D721Med (cell line): ENCODE data around the gene ENO1.

ENCODE experiments used
- DNase-seq: peaks from one replicate; pipeline ENCODE4 v3.0.0; 2011; ENCODE audit warnings: low spot score; ENCODE audit not compliant: insufficient read length
- FAIRE-seq: peaks from 2 replicates; lab custom pipeline; 2011; peaks lifted over from hg19 to GRCh38; lab: Jason Lieb, UNC
- TF ChIP-seq, protein P1 (sequence below): IDR thresholded peaks from 2 replicates; pipeline ENCODE4 v1.5.1; 2012; ENCODE audit warnings: mild to moderate bottlenecking, control low read depth; ENCODE audit not compliant: insufficient read depth; ENCODE audit errors: missing control alignments

Gene ENO1

DNA sequence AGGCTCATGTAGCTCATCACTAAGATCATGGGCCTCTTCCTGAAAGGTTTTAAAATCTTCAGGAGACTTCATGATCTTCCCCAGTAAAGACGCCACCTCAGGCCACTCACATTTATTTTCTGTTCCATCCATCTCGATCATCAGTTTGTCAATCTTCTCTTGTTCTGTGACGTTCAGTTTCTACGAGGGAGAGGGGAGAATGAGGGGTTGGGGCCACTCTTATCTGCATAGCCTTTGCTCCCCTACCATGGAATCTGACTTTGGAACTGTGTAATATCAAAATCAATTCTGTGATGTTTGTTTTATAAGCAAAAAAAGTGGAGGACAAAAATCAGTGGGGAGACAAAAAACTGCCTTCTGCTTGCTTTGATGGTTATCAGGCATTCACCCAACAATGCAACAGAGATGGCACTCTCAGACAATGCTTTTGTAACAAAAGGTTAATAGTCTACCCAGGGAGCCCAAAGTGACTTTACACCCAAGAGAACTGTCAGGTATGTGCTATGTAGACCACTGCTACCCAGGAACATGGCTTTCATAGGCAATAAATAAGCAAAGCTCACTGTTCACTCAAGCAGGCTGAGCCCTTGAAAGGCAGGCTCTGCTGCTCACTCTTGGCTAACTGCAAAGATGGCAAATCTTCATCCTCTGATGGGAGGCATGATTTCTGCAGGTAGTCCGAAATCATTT lies 10.5 kb downstream of the ENO1 start:
- DNase-seq (no peak), FAIRE-seq (no peak)
- TF ChIP-seq, protein P1, sequence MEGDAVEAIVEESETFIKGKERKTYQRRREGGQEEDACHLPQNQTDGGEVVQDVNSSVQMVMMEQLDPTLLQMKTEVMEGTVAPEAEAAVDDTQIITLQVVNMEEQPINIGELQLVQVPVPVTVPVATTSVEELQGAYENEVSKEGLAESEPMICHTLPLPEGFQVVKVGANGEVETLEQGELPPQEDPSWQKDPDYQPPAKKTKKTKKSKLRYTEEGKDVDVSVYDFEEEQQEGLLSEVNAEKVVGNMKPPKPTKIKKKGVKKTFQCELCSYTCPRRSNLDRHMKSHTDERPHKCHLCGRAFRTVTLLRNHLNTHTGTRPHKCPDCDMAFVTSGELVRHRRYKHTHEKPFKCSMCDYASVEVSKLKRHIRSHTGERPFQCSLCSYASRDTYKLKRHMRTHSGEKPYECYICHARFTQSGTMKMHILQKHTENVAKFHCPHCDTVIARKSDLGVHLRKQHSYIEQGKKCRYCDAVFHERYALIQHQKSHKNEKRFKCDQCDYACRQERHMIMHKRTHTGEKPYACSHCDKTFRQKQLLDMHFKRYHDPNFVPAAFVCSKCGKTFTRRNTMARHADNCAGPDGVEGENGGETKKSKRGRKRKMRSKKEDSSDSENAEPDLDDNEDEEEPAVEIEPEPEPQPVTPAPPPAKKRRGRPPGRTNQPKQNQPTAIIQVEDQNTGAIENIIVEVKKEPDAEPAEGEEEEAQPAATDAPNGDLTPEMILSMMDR, result no peak

DNA sequence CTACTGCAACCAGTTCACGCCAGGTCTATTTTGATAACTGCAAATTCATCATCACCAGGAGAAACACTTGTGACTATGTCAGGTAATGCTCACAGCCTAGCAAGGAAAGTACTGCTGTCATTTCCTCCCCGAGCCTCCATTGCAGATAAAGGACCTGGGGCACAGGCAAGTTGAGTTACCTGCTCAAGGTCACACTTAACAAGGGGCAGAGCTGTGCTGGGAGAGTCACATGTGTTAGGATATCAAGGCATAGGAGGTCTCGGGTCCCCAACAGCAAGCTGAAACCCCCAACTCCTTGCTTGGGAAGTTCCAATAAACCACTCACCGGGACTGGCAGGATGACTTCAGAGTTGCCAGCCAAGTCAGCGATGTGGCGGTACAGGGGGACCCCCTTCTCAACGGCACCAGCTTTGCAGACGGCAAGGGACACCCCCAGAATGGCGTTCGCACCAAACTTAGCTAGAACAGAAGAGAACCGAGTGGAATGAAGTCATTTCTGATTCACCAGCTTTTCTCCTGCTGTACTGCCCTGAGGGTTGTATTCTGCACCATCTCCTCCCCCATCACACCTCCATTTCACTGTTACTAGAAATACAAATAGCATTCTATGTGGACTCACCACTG lies 11.6 kb downstream of the ENO1 start:
- FAIRE-seq, result no peak
- DNase-seq, result no peak
- TF ChIP-seq, protein P1, result no peak

DNA sequence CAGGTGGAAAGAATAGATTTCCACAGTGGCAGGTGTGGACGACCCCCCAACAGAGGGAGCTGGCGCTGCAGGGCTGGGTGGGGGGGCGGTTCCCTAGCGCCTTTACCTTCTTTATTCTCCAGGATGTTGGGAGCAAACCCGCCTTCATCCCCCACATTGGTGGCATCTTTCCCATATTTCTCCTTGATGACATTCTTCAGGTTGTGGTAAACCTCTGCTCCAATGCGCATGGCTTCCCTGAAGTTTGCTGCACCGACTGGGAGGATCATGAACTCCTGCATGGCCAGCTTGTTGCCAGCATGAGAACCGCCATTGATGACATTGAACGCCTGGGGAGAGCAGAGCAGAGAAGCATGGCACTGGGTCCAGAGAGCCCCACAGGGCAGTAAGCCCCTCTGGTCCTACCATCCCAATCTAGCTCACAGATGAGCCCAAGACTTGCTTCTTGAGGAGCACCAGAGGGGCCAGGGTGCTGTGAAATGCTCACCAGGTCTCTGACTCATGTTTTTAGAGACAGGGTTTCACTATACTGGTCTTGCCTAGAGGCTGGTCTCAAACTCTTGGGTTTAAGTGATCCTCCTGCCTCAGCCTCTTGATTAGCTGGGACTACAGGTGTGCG lies 12.2 kb downstream of the ENO1 start:
- TF ChIP-seq, protein P1, result no peak
- FAIRE-seq (no peak), DNase-seq (no peak)

DNA sequence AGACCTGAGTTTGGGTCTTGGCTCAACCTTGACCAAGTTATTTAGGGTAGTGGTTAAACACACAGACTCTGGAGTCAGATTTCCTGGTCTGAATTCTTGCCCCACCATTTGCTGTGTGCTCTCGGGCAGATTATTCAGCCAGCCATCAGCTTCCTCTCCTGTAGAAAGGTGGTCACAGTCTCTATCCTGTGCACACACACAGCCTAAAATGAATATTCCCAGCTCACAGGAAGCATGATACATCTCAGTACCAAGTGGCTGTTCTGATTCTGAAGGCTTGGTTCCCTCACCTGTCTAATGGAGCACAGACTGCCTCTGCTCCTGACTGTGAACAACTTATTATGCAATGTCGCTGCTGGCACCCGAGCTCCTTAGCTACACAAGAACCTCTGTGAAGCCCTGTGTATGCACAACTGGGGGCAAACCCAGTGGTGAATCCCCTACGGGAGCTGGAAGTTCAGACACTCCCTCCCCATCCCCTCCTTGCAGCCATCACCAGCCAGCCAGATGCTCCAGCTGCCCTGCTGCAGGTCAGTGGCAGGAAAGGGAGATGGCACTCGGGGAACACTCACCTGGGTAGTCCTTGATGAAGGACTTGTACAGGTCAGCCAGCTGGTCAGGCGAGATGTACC lies 13.7 kb downstream of the ENO1 start:
- FAIRE-seq (no peak), DNase-seq (no peak)
- TF ChIP-seq, protein P1, result no peak

DNA sequence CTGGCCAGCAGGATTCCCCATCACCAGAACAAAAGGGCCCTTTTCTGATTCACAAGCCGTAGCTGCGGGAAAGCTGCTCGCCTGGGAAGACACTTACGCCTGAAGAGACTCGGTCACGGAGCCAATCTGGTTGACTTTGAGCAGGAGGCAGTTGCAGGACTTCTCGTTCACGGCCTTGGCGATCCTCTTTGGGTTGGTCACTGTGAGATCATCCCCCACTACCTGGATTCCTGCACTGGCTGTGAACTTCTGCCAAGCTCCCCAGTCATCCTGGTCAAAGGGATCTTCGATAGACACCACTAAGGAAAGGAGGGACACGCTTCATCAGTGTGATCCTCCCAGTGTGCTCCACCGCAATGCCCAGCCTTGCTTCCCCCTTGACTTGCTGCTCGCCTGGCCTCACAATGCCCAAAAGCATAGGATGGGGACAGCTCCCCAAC lies 14.7 kb downstream of the ENO1 start:
- DNase-seq, result no peak
- no peak for FAIRE-seq
- TF ChIP-seq, protein P1, result no peak

DNA sequence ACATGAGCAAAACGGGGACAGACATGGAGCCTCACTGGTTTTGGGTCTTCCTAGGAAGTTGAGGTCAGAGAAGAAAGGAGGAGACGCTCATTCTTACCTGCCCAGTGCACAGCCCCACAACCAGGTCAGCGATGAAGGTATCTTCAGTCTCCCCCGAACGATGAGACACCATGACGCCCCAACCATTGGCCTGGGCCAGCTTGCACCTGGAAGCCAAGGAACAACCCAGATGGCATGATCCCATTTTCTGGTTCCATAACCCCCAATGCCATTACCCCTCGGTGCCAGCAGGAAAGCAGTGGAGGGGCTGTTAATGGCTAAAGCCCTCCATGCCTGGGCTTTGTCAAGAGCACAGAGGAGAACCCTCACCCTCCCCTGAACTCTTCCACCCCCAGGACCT lies 15.3 kb downstream of the ENO1 start:
- DNase-seq (no peak), FAIRE-seq (no peak)
- TF ChIP-seq, protein P1, result no peak
